CD4-positive, alpha-beta T cell treated with Interleukin-4 for 1 hour (primary cell): ENCODE data around the gene PRSS56.

Source experiments
- DNase-seq, 2 donors: peaks; one replicate each; pipeline ENCODE4 v3.0.0-alpha.2; 2020 to 2022

The PRSS56 gene

GRCh38 chr2:232574674-232575403, 54.7 kb downstream of the PRSS56 start:
- no peak for DNase-seq
